Ovary (tissue), 3 donors: ENCODE results near the gene RFTN2.

Source experiments
- CTCF ChIP-seq, 3 donors: fragments of 450-650 bp in 2 of 3; fragments of 200-600 bp in 1 of 3; IDR thresholded peaks; one replicate each; pipeline versions ENCODE4 v1.5.1 to v1.8.0; 2016 to 2022; ENCODE audit warnings: antibody characterized with exemption in 3 of 3, mild to moderate bottlenecking in 1 of 3
- EP300 ChIP-seq: sonication (generic); formaldehyde crosslinking; IDR thresholded peaks from one replicate; pipeline ENCODE4 v1.6.1; 2017; ENCODE audit warnings: antibody characterized with exemption
- POLR2A ChIP-seq: fragments of 450-650 bp; IDR thresholded peaks from one replicate; pipeline ENCODE4 v1.6.1; 2017; ENCODE audit warnings: antibody characterized with exemption, mild to moderate bottlenecking, moderate library complexity
- donor health status: DM: no; HTN: no; CAD: no.

DNA sequence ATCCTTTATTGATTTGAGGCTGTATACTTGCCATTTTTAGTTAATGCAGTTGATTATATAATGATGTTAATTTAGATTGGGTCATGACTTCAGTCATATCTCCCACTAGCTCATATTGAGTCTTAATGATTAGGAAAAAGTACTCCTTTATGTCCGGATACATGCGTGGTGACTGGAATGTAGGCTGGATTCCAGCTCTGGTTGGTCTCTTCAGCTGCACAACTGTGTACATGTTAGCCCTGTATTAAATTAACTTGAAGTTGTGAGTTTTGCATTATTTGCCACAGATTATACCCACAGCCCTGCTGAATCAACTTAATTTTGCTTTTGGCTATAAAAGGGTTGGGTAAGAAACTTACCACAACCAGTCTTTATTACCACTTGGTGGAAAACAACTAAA lies 137.0 kb downstream of the RFTN2 start:
- TF ChIP-seq CTCF (IDR thresholded peaks at IDR 0.05) = no peak
- no peak for TF ChIP-seq POLR2A
- TF ChIP-seq EP300 = no peak
